H1 (cell line): Measurements from ENCODE around the gene MUC2. TPM values are rescaled to one million over a fixed set of nuclear protein-coding genes. Genes with fewer than 3 reads are reported as not detected.

Source experiments
- TCF12 ChIP-seq: IDR thresholded peaks from 2 replicates; pipeline ENCODE4 v1.6.1; 2011; ENCODE audit warnings: low read depth, mild to moderate bottlenecking, low read length
- polyA plus RNA-seq, 7 experiments: library from polyadenylated mRNA; depleted of rRNA in 3 of 7; stranded (reverse) in 5 of 7; unstranded in 2 of 7; fragments of >200 nt in 5 of 7; fragments of 200-250 nt in 2 of 7; gene quantifications; 1 replicate in 5 of 7; 2 replicates in 1 of 7; 4 replicates in 1 of 7; pipeline versions ENCODE4 v1.2.1 to v1.2.3, GENCODE V29; 2011 to 2013; ENCODE audit warnings: missing spikeins in 2 of 7, mixed read lengths in 2 of 7
- total RNA-seq: library from RNA; stranded (reverse); fragmentation: NEBNext Ultra II Directional; extraction: Animal tissue kit (Norgen Biotek cat#: 25700); gene quantifications from 2 replicates; pipeline ENCODE4 v1.2.1, GENCODE V29; 2021

The MUC2 gene
- total and polyA plus RNA-seq, 2 of the 8 experiments (the other 6 are each of a cell fraction or from before 2014, with no cell fraction given) = not detected

- TF ChIP-seq TCF12 = no peak
Observed at GRCh38 chr11:1076061-1076665, 1.5 kb downstream of the MUC2 start (continued).
